Calu3 (cell line): ENCODE results near the gene MUC2. TPM values are rescaled to one million over a fixed set of nuclear protein-coding genes. Genes with fewer than 3 reads are reported as not detected.

Experiments used
- BruUV-seq: library from RNA; stranded (reverse); fragments of 400-500 nt; replicated peaks from 2 replicates; lab custom pipeline; 2021; lab: Mats Ljungman, UMichigan
- CTCF ChIA-PET: fragments of 300-600 bp; sonication (Branson Sonifier 250); formaldehyde crosslinking; loops from one replicate; lab custom pipeline; 2022; ENCODE audit warnings: antibody characterized with exemption; lab: Charles Lee
- DNase-seq: peaks from one replicate; pipeline ENCODE4 v3.0.0; 2022
- H3K27ac Mint-ChIP-seq: one replicate; pipeline ENCODE4 v1.8.0; 2022; ENCODE audit warnings: mixed read lengths; ENCODE audit not compliant: unreplicated experiment
- H3K27me3 Mint-ChIP-seq: one replicate; pipeline ENCODE4 v1.8.0; 2022; ENCODE audit warnings: mixed read lengths; ENCODE audit not compliant: unreplicated experiment
- H3K36me3 Mint-ChIP-seq: one replicate; pipeline ENCODE4 v1.8.0; 2022; ENCODE audit warnings: mild to moderate bottlenecking, moderate library complexity, mixed read lengths; ENCODE audit not compliant: insufficient read depth, unreplicated experiment
- H3K4me1 Mint-ChIP-seq: one replicate; pipeline ENCODE4 v1.8.0; 2022; ENCODE audit warnings: mild to moderate bottlenecking, low read depth, mixed read lengths; ENCODE audit not compliant: unreplicated experiment
- H3K4me3 Mint-ChIP-seq: one replicate; pipeline ENCODE4 v1.8.0; 2022; ENCODE audit warnings: mild to moderate bottlenecking, low read depth, moderate library complexity, mixed read lengths; ENCODE audit not compliant: unreplicated experiment
- H3K9me3 Mint-ChIP-seq: one replicate; pipeline ENCODE4 v1.8.0; 2022; ENCODE audit warnings: low read depth, mixed read lengths; ENCODE audit not compliant: unreplicated experiment
- intact Hi-C: fragments of 100-400 bp; cut with micrococcal nuclease; formaldehyde crosslinking; loops from one replicate; pipeline ENCODE4 v1.10.0; 2022; ENCODE audit not compliant: unreplicated experiment
- total RNA-seq: library from RNA; stranded (reverse); gene quantifications from 2 replicates; pipeline ENCODE4 v1.2.3, GENCODE V29; 2022
- TF ChIP-seq, protein P1 (sequence below): fragments of 200-600 bp; IDR thresholded peaks from one replicate; pipeline ENCODE4 v1.8.0; 2022; ENCODE audit warnings: antibody characterized with exemption; ENCODE audit not compliant: unreplicated experiment

MUC2 gene
- total RNA-seq, 1 experiment from 2014 or later = not detected

DNA sequence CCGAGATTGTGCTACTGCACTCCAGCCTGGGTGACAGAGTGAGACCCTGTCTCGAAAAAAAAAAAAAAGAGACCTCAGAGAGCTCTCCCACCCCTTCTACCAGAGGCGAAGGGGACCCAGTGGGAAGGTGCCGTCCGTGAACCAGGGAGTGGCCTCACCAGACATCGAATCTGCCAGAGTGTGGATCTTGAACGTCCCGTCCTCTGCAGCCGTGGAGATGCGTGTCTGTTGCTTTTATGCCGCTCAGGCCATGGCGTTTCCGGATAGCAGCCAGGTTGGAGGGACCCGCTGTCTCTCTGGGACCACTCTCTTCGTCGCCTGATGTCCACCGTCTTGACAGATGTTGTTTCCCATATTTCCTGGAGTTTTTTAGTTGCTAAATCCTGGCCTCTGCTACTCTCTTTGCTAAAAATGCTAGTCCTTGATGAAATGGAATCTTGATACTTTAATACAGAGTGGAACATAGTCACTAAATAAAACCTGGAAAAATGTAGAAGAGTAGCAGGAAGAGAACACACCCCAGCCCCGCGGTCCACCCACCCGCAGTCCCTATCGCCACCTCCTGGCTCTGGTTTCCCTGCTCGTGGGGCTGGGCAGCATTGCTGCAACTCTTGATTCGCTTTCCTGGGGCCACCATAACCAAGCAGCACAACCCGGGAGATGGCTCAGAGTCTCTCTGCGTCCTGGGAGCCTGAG is 26.2 kb upstream of the MUC2 start:
- TF ChIP-seq, protein P1, sequence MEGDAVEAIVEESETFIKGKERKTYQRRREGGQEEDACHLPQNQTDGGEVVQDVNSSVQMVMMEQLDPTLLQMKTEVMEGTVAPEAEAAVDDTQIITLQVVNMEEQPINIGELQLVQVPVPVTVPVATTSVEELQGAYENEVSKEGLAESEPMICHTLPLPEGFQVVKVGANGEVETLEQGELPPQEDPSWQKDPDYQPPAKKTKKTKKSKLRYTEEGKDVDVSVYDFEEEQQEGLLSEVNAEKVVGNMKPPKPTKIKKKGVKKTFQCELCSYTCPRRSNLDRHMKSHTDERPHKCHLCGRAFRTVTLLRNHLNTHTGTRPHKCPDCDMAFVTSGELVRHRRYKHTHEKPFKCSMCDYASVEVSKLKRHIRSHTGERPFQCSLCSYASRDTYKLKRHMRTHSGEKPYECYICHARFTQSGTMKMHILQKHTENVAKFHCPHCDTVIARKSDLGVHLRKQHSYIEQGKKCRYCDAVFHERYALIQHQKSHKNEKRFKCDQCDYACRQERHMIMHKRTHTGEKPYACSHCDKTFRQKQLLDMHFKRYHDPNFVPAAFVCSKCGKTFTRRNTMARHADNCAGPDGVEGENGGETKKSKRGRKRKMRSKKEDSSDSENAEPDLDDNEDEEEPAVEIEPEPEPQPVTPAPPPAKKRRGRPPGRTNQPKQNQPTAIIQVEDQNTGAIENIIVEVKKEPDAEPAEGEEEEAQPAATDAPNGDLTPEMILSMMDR = no peak
- BruUV-seq = no TSS peak
- H3K9me3 Mint-ChIP-seq = peaks cover 4% of the 10 kb centered on the region
- no peak overlapping the region for H3K27ac Mint-ChIP-seq
- no peaks in the 10 kb centered on the region for H3K4me1 Mint-ChIP-seq
- H3K4me3 Mint-ChIP-seq = no peak overlapping the region
- H3K27me3 Mint-ChIP-seq = peaks cover 51% of the 10 kb centered on the region
- intact Hi-C loops = loop anchor here (10.0 kb wide), 1 partner anchor 124 kb away; the partner anchor contains the start of gene AP2A2
- CTCF ChIA-PET = no interaction called here
- no peak for DNase-seq
- H3K36me3 Mint-ChIP-seq = peaks cover 7% of the 10 kb centered on the region

DNA sequence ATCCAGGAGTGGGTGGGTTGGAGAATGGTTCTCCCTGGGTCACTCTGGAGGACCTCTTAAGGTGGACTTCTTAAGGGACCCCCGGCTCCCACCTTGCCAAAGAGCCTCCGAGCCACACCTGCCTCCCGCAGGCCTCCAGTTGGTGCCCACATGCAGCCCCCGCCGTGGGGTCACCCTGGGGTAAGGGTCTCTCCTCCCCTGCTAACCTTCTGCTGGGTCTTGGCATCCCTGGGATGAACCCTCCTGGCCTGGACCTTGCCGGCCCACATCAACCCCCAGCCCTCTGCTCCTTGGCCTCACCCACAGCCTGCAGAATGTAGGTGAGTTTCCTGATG is 25.6 kb upstream of the MUC2 start:
- H3K27me3 Mint-ChIP-seq = peaks cover 46% of the 10 kb centered on the region
- no TSS peak for BruUV-seq
- H3K4me3 Mint-ChIP-seq = no peak overlapping the region
- peaks cover 3% of the 10 kb centered on the region for H3K4me1 Mint-ChIP-seq
- H3K27ac Mint-ChIP-seq = no peak overlapping the region
- intact Hi-C loops = loop anchor here (10.0 kb wide), 1 partner anchor 124 kb away; the partner anchor contains the start of gene AP2A2
- no peak for DNase-seq
- peaks cover 4% of the 10 kb centered on the region for H3K9me3 Mint-ChIP-seq
- CTCF ChIA-PET = no interaction called here
- H3K36me3 Mint-ChIP-seq = peaks cover 7% of the 10 kb centered on the region
- TF ChIP-seq, protein P1 = no peak

DNA sequence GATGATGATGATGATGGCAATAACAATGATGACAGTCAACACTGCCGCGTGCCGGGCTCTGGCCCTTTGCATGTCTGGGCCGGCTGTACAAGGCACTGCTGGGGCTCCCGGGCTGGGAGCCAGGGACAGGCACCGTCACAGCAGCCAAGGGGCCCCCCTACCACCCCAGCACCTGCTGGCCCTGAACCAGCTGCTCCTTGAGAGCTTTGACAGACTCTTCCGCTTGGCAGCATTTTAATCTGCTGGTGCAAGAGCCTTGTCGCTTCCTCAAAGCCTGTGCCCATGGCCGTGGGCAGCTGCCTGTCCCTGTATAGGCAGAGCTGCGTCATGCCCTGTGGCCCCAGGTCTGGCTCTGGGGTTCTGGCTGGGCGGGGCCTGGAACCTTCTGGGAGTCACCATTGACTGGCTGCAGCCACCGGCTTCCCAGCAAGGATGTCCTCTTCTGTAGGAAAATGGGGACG is 25.2 kb upstream of the MUC2 start:
- TF ChIP-seq, protein P1 = no peak
- Mint-ChIP-seq H3K9me3 (peaks cover 4% of the 10 kb centered on the region), H3K27me3 (peaks cover 42% of the 10 kb centered on the region), H3K4me3 (no peak overlapping the region), H3K27ac (no peak overlapping the region), H3K36me3 (peaks cover 7% of the 10 kb centered on the region), H3K4me1 (peaks cover 8% of the 10 kb centered on the region)
- CTCF ChIA-PET = no interaction called here
- intact Hi-C loops = loop anchor here (10.0 kb wide), 1 partner anchor 125 kb away; the partner anchor contains the start of gene AP2A2
- DNase-seq = no peak
- BruUV-seq = no TSS peak

DNA sequence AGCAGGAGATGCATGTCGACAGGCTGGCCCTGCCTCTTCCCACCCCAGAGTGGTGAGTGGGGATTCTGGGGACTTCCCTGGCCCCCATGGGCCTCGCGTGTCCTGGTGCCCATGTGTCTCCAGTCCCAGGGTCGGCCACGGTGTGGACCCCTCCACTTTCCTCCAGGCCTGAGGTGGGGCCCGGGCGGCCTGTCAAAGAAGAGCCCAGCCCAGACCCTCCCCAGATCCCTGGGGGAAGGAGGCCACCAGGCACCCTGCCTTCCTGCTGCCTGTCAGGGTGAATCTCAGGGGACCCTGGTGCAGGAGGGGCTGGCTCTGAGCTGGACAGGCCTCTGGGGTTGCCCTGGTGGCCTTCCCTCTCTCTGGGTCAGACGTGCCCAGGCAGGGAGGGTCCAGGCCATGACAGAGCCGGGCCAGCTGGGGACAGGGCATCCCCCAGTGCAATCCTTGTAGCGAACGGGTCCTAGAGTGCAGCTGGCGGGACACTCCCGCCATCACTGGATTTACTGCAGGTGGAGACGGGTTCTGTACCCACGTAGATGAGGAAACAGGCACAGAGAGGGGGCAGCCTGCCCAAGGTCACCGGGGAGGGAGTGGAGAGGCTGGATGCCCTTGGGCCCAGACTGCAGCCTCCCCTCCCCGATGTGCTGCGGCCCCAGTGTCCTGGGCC is 24.6 kb upstream of the MUC2 start:
- Mint-ChIP-seq H3K27me3 (peaks cover 36% of the 10 kb centered on the region), H3K27ac (no peak overlapping the region), H3K36me3 (peaks cover 7% of the 10 kb centered on the region), H3K4me1 (peaks cover 14% of the 10 kb centered on the region), H3K9me3 (peaks cover 2% of the 10 kb centered on the region), H3K4me3 (no peak overlapping the region)
- CTCF ChIA-PET = interaction anchor here (1.3 to 1.6 kb wide), 3 partner anchors 98 to 202 kb away, joined by 4 to 6 read pairs (median 6); no protein-coding TSS in a partner anchor
- DNase-seq = no peak
- no TSS peak for BruUV-seq
- TF ChIP-seq, protein P1 = no peak
- intact Hi-C loops = loop anchor here (10.0 kb wide), 2 partner anchors 125 to 195 kb away; partner anchors contain the start of gene AP2A2
